Epithelial cell of proximal tubule (primary cell): Measurements from ENCODE around the gene CCNH. TPM values are rescaled to one million over a fixed set of nuclear protein-coding genes. Genes with fewer than 3 reads are reported as not detected.

Experiments used
- DNase-seq: peaks from one replicate; pipeline ENCODE4 v3.0.0-alpha.2; 2011; ENCODE audit warnings: low read depth
- H3K4me3 ChIP-seq: 2 replicates; pipeline ENCODE4 v1.5.1; 2011; ENCODE audit warnings: low read depth, mild to moderate bottlenecking, low read length
- CTCF ChIP-seq: conservative IDR thresholded peaks from 2 replicates; pipeline ENCODE4 v1.5.1; 2012; ENCODE audit warnings: low read depth, mild to moderate bottlenecking, low read length
- total RNA-seq: library from RNA; depleted of rRNA; stranded (reverse); fragments of >200 nt; gene quantifications from 2 replicates; pipeline ENCODE4 v1.2.3, GENCODE V29; 2015

The CCNH gene
- 61.7 and 62.0 TPM in 2 replicates for total RNA-seq

GRCh38 chr5:87412630-87413342, at the start of gene CCNH:
TSS of gene CCNH (minus strand) at chr5:87412930. CDS start at chr5:87412794, 136 bp downstream.
- peak; percentile 87 for DNase-seq
- TF ChIP-seq CTCF: no peak
- peak within 1 kb of the TSS; percentile 92 for H3K4me3 ChIP-seq

GRCh38 chr5:87457706-87458105, 45.0 kb upstream of the CCNH start:
- no peak for TF ChIP-seq CTCF
- no peak for DNase-seq
- H3K4me3 ChIP-seq: no peak overlapping the region

GRCh38 chr5:87453801-87454200, 41.1 kb upstream of the CCNH start:
- no peak for DNase-seq
- H3K4me3 ChIP-seq: no peak overlapping the region
- no peak for TF ChIP-seq CTCF

- no peak for DNase-seq
- H3K4me3 ChIP-seq: no peak overlapping the region
- no peak for TF ChIP-seq CTCF
Observed at GRCh38 chr5:87452837-87453236, 40.1 kb upstream of the CCNH start.

- no peak for DNase-seq
- no peak overlapping the region for H3K4me3 ChIP-seq
- no peak for TF ChIP-seq CTCF
Observed at GRCh38 chr5:87442419-87442818, 29.7 kb upstream of the CCNH start.

GRCh38 chr5:87438231-87438630, 25.5 kb upstream of the CCNH start:
- DNase-seq: no peak
- TF ChIP-seq CTCF: no peak
- H3K4me3 ChIP-seq: no peak overlapping the region

- DNase-seq: no peak
Observed at GRCh38 chr5:87437724-87438123, 25.0 kb upstream of the CCNH start.

More at GRCh38 chr5:87437724-87438123, 25.0 kb upstream of the CCNH start:
- H3K4me3 ChIP-seq: no peak overlapping the region
- no peak for TF ChIP-seq CTCF
